H9 (cell line): ENCODE results near the gene ARFGEF3. TPM values are rescaled to one million over a fixed set of nuclear protein-coding genes. Genes with fewer than 3 reads are reported as not detected.

Experiments used
- DNase-seq: peaks from one replicate; pipeline ENCODE4 v3.0.0-alpha.2; 2017
- H2AFZ ChIP-seq: one replicate; pipeline ENCODE4 v1.6.1; 2013; ENCODE audit warnings: mild to moderate bottlenecking, low read length, control low read depth, moderate library complexity
- H2AK5ac ChIP-seq: 2 replicates; pipeline ENCODE4 v1.6.1; 2013; ENCODE audit warnings: low read length, control low read depth, mixed read lengths; ENCODE audit not compliant: insufficient read length
- H2BK120ac ChIP-seq: one replicate; pipeline ENCODE4 v1.6.1; 2013; ENCODE audit warnings: low read depth, mild to moderate bottlenecking, low read length, control low read depth, inconsistent platforms; ENCODE audit not compliant: poor library complexity, severe bottlenecking
- H2BK12ac ChIP-seq: 2 replicates; pipeline ENCODE4 v1.6.1; 2013; ENCODE audit warnings: low read length, control low read depth, mixed read lengths, low read depth; ENCODE audit not compliant: insufficient read length
- H2BK15ac ChIP-seq: 2 replicates; pipeline ENCODE4 v1.6.1; 2013; ENCODE audit warnings: low read depth, low read length, control low read depth
- H2BK20ac ChIP-seq: one replicate; pipeline ENCODE4 v1.6.1; 2013; ENCODE audit warnings: low read depth, mild to moderate bottlenecking, low read length, control low read depth, inconsistent platforms; ENCODE audit not compliant: poor library complexity, severe bottlenecking
- H2BK5ac ChIP-seq: 2 replicates; pipeline ENCODE4 v1.6.1; 2013; ENCODE audit warnings: low read length, control low read depth, mixed read lengths; ENCODE audit not compliant: insufficient read length
- H3K14ac ChIP-seq: 2 replicates; pipeline ENCODE4 v1.6.1; 2013; ENCODE audit warnings: low read length, control low read depth; ENCODE audit not compliant: insufficient read depth
- H3K18ac ChIP-seq: 2 replicates; pipeline ENCODE4 v1.6.1; 2013; ENCODE audit warnings: low read depth, mild to moderate bottlenecking, mixed read lengths, low read length, control low read depth; ENCODE audit not compliant: insufficient read length
- H3K23ac ChIP-seq: 2 replicates; pipeline ENCODE4 v1.6.1; 2013; ENCODE audit warnings: low read length, control low read depth, mixed read lengths, low read depth; ENCODE audit not compliant: insufficient read length
- H3K23me2 ChIP-seq: 2 replicates; pipeline ENCODE4 v1.6.1; 2013; ENCODE audit warnings: low read depth, mild to moderate bottlenecking, mixed read lengths, low read length, control low read depth; ENCODE audit not compliant: insufficient read length, poor library complexity, severe bottlenecking
- H3K27ac ChIP-seq: 2 replicates; pipeline ENCODE4 v1.5.1; 2013; ENCODE audit warnings: low read length, control low read depth, mixed read lengths, low read depth; ENCODE audit not compliant: insufficient read length
- H3K27me3 ChIP-seq: 2 replicates; pipeline ENCODE4 v1.6.1; 2013; ENCODE audit warnings: low read length, control low read depth, inconsistent platforms; ENCODE audit not compliant: insufficient read depth
- H3K4ac ChIP-seq: 2 replicates; pipeline ENCODE4 v1.6.1; 2013; ENCODE audit warnings: low read depth, mild to moderate bottlenecking, control low read depth, inconsistent platforms, low read length, moderate library complexity
- H3K4me1 ChIP-seq: 2 replicates; pipeline ENCODE4 v1.6.1; 2013; ENCODE audit warnings: low read length, control low read depth, inconsistent platforms; ENCODE audit not compliant: insufficient read depth
- H3K4me2 ChIP-seq: 2 replicates; pipeline ENCODE4 v1.6.1; 2013; ENCODE audit warnings: low read length, control low read depth, mixed read lengths; ENCODE audit not compliant: insufficient read length, insufficient read depth
- H3K56ac ChIP-seq: 2 replicates; pipeline ENCODE4 v1.6.1; 2013; ENCODE audit warnings: low read depth, mild to moderate bottlenecking, mixed read lengths, low read length, control low read depth; ENCODE audit not compliant: insufficient read length
- H3K79me1 ChIP-seq: 2 replicates; pipeline ENCODE4 v1.6.1; 2013; ENCODE audit warnings: low read depth, mild to moderate bottlenecking, moderate library complexity, low read length, control low read depth, inconsistent platforms; ENCODE audit not compliant: insufficient read depth, poor library complexity, severe bottlenecking
- H3K79me2 ChIP-seq: 2 replicates; pipeline ENCODE4 v1.6.1; 2013; ENCODE audit warnings: low read length, control low read depth, inconsistent platforms; ENCODE audit not compliant: insufficient read depth
- H3K9ac ChIP-seq: 2 replicates; pipeline ENCODE4 v1.6.1; 2013; ENCODE audit warnings: low read length, control low read depth, mixed read lengths; ENCODE audit not compliant: insufficient read length; ENCODE audit errors: extremely low read depth
- H3K9me3 ChIP-seq: one replicate; pipeline ENCODE4 v1.6.1; 2013; ENCODE audit warnings: low read depth, low read length, inconsistent platforms; ENCODE audit not compliant: control insufficient read depth
- H3T11ph ChIP-seq: one replicate; pipeline ENCODE4 v1.6.1; 2013; ENCODE audit warnings: mild to moderate bottlenecking, low read length, control low read depth, inconsistent platforms
- H4K20me1 ChIP-seq: one replicate; pipeline ENCODE4 v1.6.1; 2013; ENCODE audit not compliant: control insufficient read depth, insufficient read length, insufficient read depth
- H4K5ac ChIP-seq: 2 replicates; pipeline ENCODE4 v1.6.1; 2013; ENCODE audit warnings: low read depth, mild to moderate bottlenecking, mixed read lengths, low read length, control low read depth; ENCODE audit not compliant: insufficient read length
- H4K8ac ChIP-seq: replicated peaks from 2 replicates; pipeline ENCODE4 v1.6.1; 2013; ENCODE audit warnings: low read length, control low read depth, mixed read lengths, low read depth; ENCODE audit not compliant: insufficient read length
- H4K91ac ChIP-seq: 2 replicates; pipeline ENCODE4 v1.6.1; 2013; ENCODE audit warnings: low read depth, mild to moderate bottlenecking, moderate library complexity, mixed read lengths, low read length, control low read depth; ENCODE audit not compliant: insufficient read length
- H3K27ac Mint-ChIP-seq, 3 experiments: 2 replicates in 2 of 3; 3 replicates in 1 of 3; pipeline ENCODE4 v1.8.0; 2020 to 2021; ENCODE audit warnings: mixed read lengths in 3 of 3, mild to moderate bottlenecking in 1 of 3, moderate library complexity in 1 of 3
- H3K27me3 Mint-ChIP-seq: 2 replicates; pipeline ENCODE4 v1.8.0; 2021; ENCODE audit warnings: low read depth, mild to moderate bottlenecking, moderate library complexity, mixed read lengths
- H3K36me3 Mint-ChIP-seq, 3 experiments: 2 replicates in 2 of 3; 3 replicates in 1 of 3; pipeline ENCODE4 v1.8.0; 2020 to 2021; ENCODE audit warnings: low read depth in 3 of 3, mixed read lengths in 3 of 3; ENCODE audit not compliant: insufficient read depth in 1 of 3
- H3K4me1 Mint-ChIP-seq, 2 experiments: 2 replicates each; pipeline ENCODE4 v1.8.0; 2020; ENCODE audit warnings: mixed read lengths in 2 of 2
- H3K4me3 Mint-ChIP-seq, 2 experiments: 2 replicates in 1 of 2; 3 replicates in 1 of 2; pipeline ENCODE4 v1.8.0; 2020 to 2021; ENCODE audit warnings: mild to moderate bottlenecking in 2 of 2, mixed read lengths in 2 of 2, moderate library complexity in 1 of 2
- H3K9me3 Mint-ChIP-seq, 2 experiments: 2 replicates in 1 of 2; 3 replicates in 1 of 2; pipeline ENCODE4 v1.8.0; 2020; ENCODE audit warnings: mild to moderate bottlenecking in 2 of 2, mixed read lengths in 2 of 2, moderate library complexity in 1 of 2
- CTCF ChIP-seq: fragments of 200-600 bp; sonication (generic); conservative IDR thresholded peaks from 3 replicates; pipeline ENCODE4 v1.8.0; 2021; ENCODE audit warnings: antibody characterized with exemption, mild to moderate bottlenecking
- WGBS: extraction: QIAGEN DNeasy Blood & Tissue Kit; methylation state at CpG from one replicate; pipeline ENCODE4 v1.1.7; 2013; ENCODE audit warnings: missing lambda C conversion rate, low lambda C conversion rate, mixed read lengths; ENCODE audit not compliant: insufficient read length; ENCODE audit errors: extremely low coverage; 5-methylcytosine and 5-hydroxymethylcytosine counted together
- total RNA-seq: library from RNA; stranded (reverse); gene quantifications from 2 replicates; pipeline ENCODE4 v1.2.1, GENCODE V29; 2021

Gene ARFGEF3
- total RNA-seq, 1 experiment from 2014 or later, result 13.7 TPM

GRCh38 chr6:138331444-138331843 is 169.7 kb downstream of the ARFGEF3 start:
- peaks cover 12 to 43% (median 25%) of the 10 kb centered on the region in 3 experiments for H3K36me3 Mint-ChIP-seq
- no peak overlapping the region for H3K9ac ChIP-seq
- 0 out of 2 replicates have a peak, but pooled peaks cover 2% of the 10 kb centered on the region for H3K79me2 ChIP-seq
- WGBS, result no CpG with 5 or more reads among the region's 1 CpG
- H3T11ph ChIP-seq, result no peak overlapping the region
- no peak overlapping the region for H2BK120ac ChIP-seq
- no peak overlapping the region for H4K91ac ChIP-seq
- no peak for DNase-seq
- peak overlapping the region; percentile 79 for H3K27ac ChIP-seq
- TF ChIP-seq CTCF, result no peak
- no peak overlapping the region for H3K56ac ChIP-seq
- no peaks in the 10 kb centered on the region for H3K23me2 ChIP-seq
- H3K79me1 ChIP-seq, result no peaks in the 10 kb centered on the region
- peaks cover 2% of the 10 kb centered on the region; the same call in 1 of the 2 replicates for H3K4me1 ChIP-seq
- no peak overlapping the region for H2BK20ac ChIP-seq
- H3K27me3 Mint-ChIP-seq, result no peaks in the 10 kb centered on the region
- no peaks in the 10 kb centered on the region for H3K9me3 Mint-ChIP-seq
- no peak overlapping the region for H2AK5ac ChIP-seq
- H2BK15ac ChIP-seq, result no peak overlapping the region
- peak overlapping the region; percentile 16 to 92 (median 46); a peak in 6 of 7 replicates for H3K27ac Mint-ChIP-seq
- H3K4me1 Mint-ChIP-seq, result peaks cover 38 to 42% of the 10 kb centered on the region in 2 experiments
- H2AFZ ChIP-seq, result no peak overlapping the region
- no peaks in the 10 kb centered on the region for H3K9me3 ChIP-seq
- H2BK5ac ChIP-seq, result no peak overlapping the region
- H4K5ac ChIP-seq, result no peak overlapping the region
- H2BK12ac ChIP-seq, result no peak overlapping the region
- no peak overlapping the region for H3K4ac ChIP-seq
- no peak overlapping the region for H4K8ac ChIP-seq
- H3K27me3 ChIP-seq, result no peaks in the 10 kb centered on the region
- H3K4me3 Mint-ChIP-seq, result peak overlapping the region; percentile 28 to 52; a peak in 4 of 5 replicates
- H3K18ac ChIP-seq, result no peak overlapping the region
- no peak overlapping the region for H3K14ac ChIP-seq
- H3K4me2 ChIP-seq, result peak overlapping the region; percentile 39
- H4K20me1 ChIP-seq, result no peaks in the 10 kb centered on the region
- no peak overlapping the region for H3K23ac ChIP-seq
